Subcutaneous adipose tissue (tissue), 4 donors: Measurements from ENCODE around the gene NAP1L1. TPM values are rescaled to one million over a fixed set of nuclear protein-coding genes. Genes with fewer than 3 reads are reported as not detected.

ENCODE experiments used
- CTCF ChIP-seq: fragments of 450-650 bp; IDR thresholded peaks from one replicate; pipeline ENCODE4 v1.5.1; 2016; ENCODE audit warnings: low read depth, mild to moderate bottlenecking, control low read depth, antibody characterized with exemption, moderate library complexity
- total RNA-seq, 4 donors: library from RNA; depleted of rRNA; stranded (reverse); fragments of >200 nt; gene quantifications; one replicate each; pipeline ENCODE4 v1.1.0, GENCODE V29; 2016

The NAP1L1 gene
- total RNA-seq, 4 donors from 2014 or later: 434 to 738 (median 574) TPM

- no peak for TF ChIP-seq CTCF
Observed at GRCh38 chr12:76018672-76019071, 65.8 kb downstream of the NAP1L1 start.

GRCh38 chr12:76018111-76018510 is 66.4 kb downstream of the NAP1L1 start:
- no peak for TF ChIP-seq CTCF

- TF ChIP-seq CTCF: no peak
Observed at GRCh38 chr12:76014007-76014406, 70.5 kb downstream of the NAP1L1 start.

- TF ChIP-seq CTCF: no peak
Observed at GRCh38 chr12:76013603-76014002, 70.9 kb downstream of the NAP1L1 start.

- TF ChIP-seq CTCF: no peak
Observed at GRCh38 chr12:76012644-76013043, 71.8 kb downstream of the NAP1L1 start.

GRCh38 chr12:76010732-76011458 is 73.6 kb downstream of the NAP1L1 start:
- TF ChIP-seq CTCF: no peak

- TF ChIP-seq CTCF: no peak
Observed at GRCh38 chr12:76008428-76008827, 76.1 kb downstream of the NAP1L1 start.
